ENCODE data around the gene ZBTB11. TPM values are rescaled to one million over a fixed set of nuclear protein-coding genes. Genes with fewer than 3 reads are reported as not detected.
"Not testable (repeated sequence)": the region's sequence is repeated elsewhere in the genome, so short reads cannot be mapped to it uniquely, and the experiment has no call there.

ZBTB11 gene
- total and polyA plus RNA-seq, 9 donors: 11.1 to 17.7 (median 14.6) TPM

- Histone ChIP-seq H3K27ac (ENCODE audit: low read length) (no peak overlapping the region), H3K9me3 (replicated peaks; ENCODE audit: control insufficient read depth, low read depth, low read length) (no peaks in the 10 kb centered on the region), H3K4me3 (ENCODE audit: low read length) (no peak overlapping the region), H3K27me3 (ENCODE audit: control insufficient read depth, insufficient read depth, low read length) (no peaks in the 10 kb centered on the region), H3K36me3 (ENCODE audit: control insufficient read depth, insufficient read depth, low read length) (no peaks in the 10 kb centered on the region), H3K4me1 (ENCODE audit: control insufficient read depth, insufficient read depth, low read length) (peaks cover 2% of the 10 kb centered on the region)
- DNase-seq: peak; percentile 22
- WGBS (ENCODE audit: insufficient coverage): 36% methylated on average over 14 of the region's 18 CpGs
Measured at GRCh38 chr3:101635954-101636798, 40.8 kb downstream of the ZBTB11 start.

- Histone ChIP-seq H3K36me3 (ENCODE audit: control insufficient read depth, insufficient read depth, low read length) (no peaks in the 10 kb centered on the region), H3K4me3 (ENCODE audit: low read length) (no peak overlapping the region), H3K27ac (ENCODE audit: low read length) (no peak overlapping the region), H3K4me1 (ENCODE audit: control insufficient read depth, insufficient read depth, low read length) (peaks cover 2% of the 10 kb centered on the region), H3K9me3 (replicated peaks; ENCODE audit: control insufficient read depth, low read depth, low read length) (no peaks in the 10 kb centered on the region), H3K27me3 (ENCODE audit: control insufficient read depth, insufficient read depth, low read length) (no peaks in the 10 kb centered on the region)
- 64% methylated on average over 6 of the region's 9 CpGs for WGBS (ENCODE audit: insufficient coverage)
- no peak for DNase-seq
Measured at GRCh38 chr3:101635345-101635744, 41.6 kb downstream of the ZBTB11 start.

- no peak overlapping the region for H3K4me3 ChIP-seq (ENCODE audit: low read length)
- H3K27me3 ChIP-seq (ENCODE audit: control insufficient read depth, insufficient read depth, low read length): no peaks in the 10 kb centered on the region
- no peak for DNase-seq
- no peaks in the 10 kb centered on the region for H3K9me3 ChIP-seq (replicated peaks; ENCODE audit: control insufficient read depth, low read depth, low read length)
- 67% methylated on average over 9 of the region's 9 CpGs for WGBS (ENCODE audit: insufficient coverage)
- peaks cover 2% of the 10 kb centered on the region for H3K4me1 ChIP-seq (ENCODE audit: control insufficient read depth, insufficient read depth, low read length)
- no peaks in the 10 kb centered on the region for H3K36me3 ChIP-seq (ENCODE audit: control insufficient read depth, insufficient read depth, low read length)
- H3K27ac ChIP-seq (ENCODE audit: low read length): no peak overlapping the region
Measured at GRCh38 chr3:101634591-101635196, 42.2 kb downstream of the ZBTB11 start.

- no peaks in the 10 kb centered on the region for H3K9me3 ChIP-seq (replicated peaks; ENCODE audit: control insufficient read depth, low read depth, low read length)
- no peak overlapping the region for H3K27ac ChIP-seq (ENCODE audit: low read length)
- no peaks in the 10 kb centered on the region for H3K27me3 ChIP-seq (ENCODE audit: control insufficient read depth, insufficient read depth, low read length)
- no peaks in the 10 kb centered on the region for H3K36me3 ChIP-seq (ENCODE audit: control insufficient read depth, insufficient read depth, low read length)
- WGBS (ENCODE audit: insufficient coverage): 96% methylated on average over 5 of the region's 10 CpGs
- no peak for DNase-seq
- H3K4me1 ChIP-seq (ENCODE audit: control insufficient read depth, insufficient read depth, low read length): peaks cover 2% of the 10 kb centered on the region
- no peak overlapping the region for H3K4me3 ChIP-seq (ENCODE audit: low read length)
Measured at GRCh38 chr3:101633186-101633585, 43.7 kb downstream of the ZBTB11 start.

GRCh38 chr3:101632586-101632985 lies 44.3 kb downstream of the ZBTB11 start:
- Histone ChIP-seq H3K4me1 (ENCODE audit: control insufficient read depth, insufficient read depth, low read length) (peaks cover 2% of the 10 kb centered on the region), H3K36me3 (ENCODE audit: control insufficient read depth, insufficient read depth, low read length) (no peaks in the 10 kb centered on the region), H3K27me3 (ENCODE audit: control insufficient read depth, insufficient read depth, low read length) (no peaks in the 10 kb centered on the region), H3K4me3 (ENCODE audit: low read length) (no peak overlapping the region), H3K9me3 (replicated peaks; ENCODE audit: control insufficient read depth, low read depth, low read length) (no peaks in the 10 kb centered on the region), H3K27ac (ENCODE audit: low read length) (no peak overlapping the region)
- DNase-seq: no peak
- 65% methylated on average over 4 of the region's 11 CpGs for WGBS (ENCODE audit: insufficient coverage)

- DNase-seq; H3K4me3 ChIP-seq (ENCODE audit: low read length); H3K27ac ChIP-seq (ENCODE audit: low read length); H3K4me1 ChIP-seq (ENCODE audit: control insufficient read depth, insufficient read depth, low read length); H3K36me3 ChIP-seq (ENCODE audit: control insufficient read depth, insufficient read depth, low read length); H3K9me3 ChIP-seq (replicated peaks; ENCODE audit: control insufficient read depth, low read depth, low read length); H3K27me3 ChIP-seq (ENCODE audit: control insufficient read depth, insufficient read depth, low read length): not testable (repeated sequence)
- 85% methylated on average over 8 of the region's 8 CpGs for WGBS (ENCODE audit: insufficient coverage)
Measured at GRCh38 chr3:101631959-101632358, 45.0 kb downstream of the ZBTB11 start.

- no peak for DNase-seq
- H3K27ac ChIP-seq (ENCODE audit: low read length): no peak overlapping the region
- WGBS (ENCODE audit: insufficient coverage): no CpG with 5 or more reads among the region's 1 CpG
- H3K9me3 ChIP-seq (replicated peaks; ENCODE audit: control insufficient read depth, low read depth, low read length): no peaks in the 10 kb centered on the region
- H3K4me1 ChIP-seq (ENCODE audit: control insufficient read depth, insufficient read depth, low read length): peaks cover 2% of the 10 kb centered on the region
- no peaks in the 10 kb centered on the region for H3K27me3 ChIP-seq (ENCODE audit: control insufficient read depth, insufficient read depth, low read length)
- H3K36me3 ChIP-seq (ENCODE audit: control insufficient read depth, insufficient read depth, low read length): no peaks in the 10 kb centered on the region
- H3K4me3 ChIP-seq (ENCODE audit: low read length): no peak overlapping the region
Measured at GRCh38 chr3:101631098-101631796, 45.7 kb downstream of the ZBTB11 start.

- Histone ChIP-seq H3K27me3 (ENCODE audit: control insufficient read depth, insufficient read depth, low read length) (no peaks in the 10 kb centered on the region), H3K4me3 (ENCODE audit: low read length) (no peak overlapping the region), H3K27ac (ENCODE audit: low read length) (no peak overlapping the region), H3K36me3 (ENCODE audit: control insufficient read depth, insufficient read depth, low read length) (no peaks in the 10 kb centered on the region), H3K9me3 (replicated peaks; ENCODE audit: control insufficient read depth, low read depth, low read length) (no peaks in the 10 kb centered on the region), H3K4me1 (ENCODE audit: control insufficient read depth, insufficient read depth, low read length) (no peaks in the 10 kb centered on the region)
- DNase-seq: no peak
Measured at GRCh38 chr3:101629219-101629618, 47.7 kb downstream of the ZBTB11 start.

GRCh38 chr3:101625879-101626278 lies 51.1 kb downstream of the ZBTB11 start:
- no peak for DNase-seq
- Histone ChIP-seq H3K4me1 (ENCODE audit: control insufficient read depth, insufficient read depth, low read length) (no peaks in the 10 kb centered on the region), H3K27ac (ENCODE audit: low read length) (no peak overlapping the region), H3K9me3 (replicated peaks; ENCODE audit: control insufficient read depth, low read depth, low read length) (no peaks in the 10 kb centered on the region), H3K27me3 (ENCODE audit: control insufficient read depth, insufficient read depth, low read length) (no peaks in the 10 kb centered on the region), H3K36me3 (ENCODE audit: control insufficient read depth, insufficient read depth, low read length) (no peaks in the 10 kb centered on the region), H3K4me3 (ENCODE audit: low read length) (no peak overlapping the region)
- WGBS (ENCODE audit: insufficient coverage): 92% methylated on average over 1 of the region's 2 CpGs

GRCh38 chr3:101624857-101625256 lies 52.1 kb downstream of the ZBTB11 start:
- no peak overlapping the region for H3K4me3 ChIP-seq (ENCODE audit: low read length)
- WGBS (ENCODE audit: insufficient coverage): no CpG with 5 or more reads among the region's 2 CpGs
- DNase-seq: no peak
- no peaks in the 10 kb centered on the region for H3K9me3 ChIP-seq (replicated peaks; ENCODE audit: control insufficient read depth, low read depth, low read length)
- H3K36me3 ChIP-seq (ENCODE audit: control insufficient read depth, insufficient read depth, low read length): no peaks in the 10 kb centered on the region
- H3K4me1 ChIP-seq (ENCODE audit: control insufficient read depth, insufficient read depth, low read length): no peaks in the 10 kb centered on the region
- H3K27me3 ChIP-seq (ENCODE audit: control insufficient read depth, insufficient read depth, low read length): no peaks in the 10 kb centered on the region
- H3K27ac ChIP-seq (ENCODE audit: low read length): no peak overlapping the region

Data from muscle of leg (tissue), 11 donors.